H9 (cell line): ENCODE measurements around the gene TANGO6. TPM values are rescaled to one million over a fixed set of nuclear protein-coding genes. Genes with fewer than 3 reads are reported as not detected.
A peak's percentile ranks its signal among the peaks of the same experiment; 100 is the strongest.

Experiments
- DNase-seq: peaks from one replicate; pipeline ENCODE4 v3.0.0-alpha.2; 2017
- H2AFZ ChIP-seq: one replicate; pipeline ENCODE4 v1.6.1; 2013; ENCODE audit warnings: mild to moderate bottlenecking, low read length, control low read depth, moderate library complexity
- H2AK5ac ChIP-seq: 2 replicates; pipeline ENCODE4 v1.6.1; 2013; ENCODE audit warnings: low read length, control low read depth, mixed read lengths; ENCODE audit not compliant: insufficient read length
- H2BK120ac ChIP-seq: one replicate; pipeline ENCODE4 v1.6.1; 2013; ENCODE audit warnings: low read depth, mild to moderate bottlenecking, low read length, control low read depth, inconsistent platforms; ENCODE audit not compliant: poor library complexity, severe bottlenecking
- H2BK12ac ChIP-seq: 2 replicates; pipeline ENCODE4 v1.6.1; 2013; ENCODE audit warnings: low read length, control low read depth, mixed read lengths, low read depth; ENCODE audit not compliant: insufficient read length
- H2BK15ac ChIP-seq: 2 replicates; pipeline ENCODE4 v1.6.1; 2013; ENCODE audit warnings: low read depth, low read length, control low read depth
- H2BK20ac ChIP-seq: one replicate; pipeline ENCODE4 v1.6.1; 2013; ENCODE audit warnings: low read depth, mild to moderate bottlenecking, low read length, control low read depth, inconsistent platforms; ENCODE audit not compliant: poor library complexity, severe bottlenecking
- H2BK5ac ChIP-seq: 2 replicates; pipeline ENCODE4 v1.6.1; 2013; ENCODE audit warnings: low read length, control low read depth, mixed read lengths; ENCODE audit not compliant: insufficient read length
- H3K14ac ChIP-seq: 2 replicates; pipeline ENCODE4 v1.6.1; 2013; ENCODE audit warnings: low read length, control low read depth; ENCODE audit not compliant: insufficient read depth
- H3K18ac ChIP-seq: 2 replicates; pipeline ENCODE4 v1.6.1; 2013; ENCODE audit warnings: low read depth, mild to moderate bottlenecking, mixed read lengths, low read length, control low read depth; ENCODE audit not compliant: insufficient read length
- H3K23ac ChIP-seq: 2 replicates; pipeline ENCODE4 v1.6.1; 2013; ENCODE audit warnings: low read length, control low read depth, mixed read lengths, low read depth; ENCODE audit not compliant: insufficient read length
- H3K23me2 ChIP-seq: 2 replicates; pipeline ENCODE4 v1.6.1; 2013; ENCODE audit warnings: low read depth, mild to moderate bottlenecking, mixed read lengths, low read length, control low read depth; ENCODE audit not compliant: insufficient read length, poor library complexity, severe bottlenecking
- H3K27ac ChIP-seq: 2 replicates; pipeline ENCODE4 v1.5.1; 2013; ENCODE audit warnings: low read length, control low read depth, mixed read lengths, low read depth; ENCODE audit not compliant: insufficient read length
- H3K27me3 ChIP-seq: 2 replicates; pipeline ENCODE4 v1.6.1; 2013; ENCODE audit warnings: low read length, control low read depth, inconsistent platforms; ENCODE audit not compliant: insufficient read depth
- H3K4ac ChIP-seq: 2 replicates; pipeline ENCODE4 v1.6.1; 2013; ENCODE audit warnings: low read depth, mild to moderate bottlenecking, control low read depth, inconsistent platforms, low read length, moderate library complexity
- H3K4me1 ChIP-seq: 2 replicates; pipeline ENCODE4 v1.6.1; 2013; ENCODE audit warnings: low read length, control low read depth, inconsistent platforms; ENCODE audit not compliant: insufficient read depth
- H3K4me2 ChIP-seq: 2 replicates; pipeline ENCODE4 v1.6.1; 2013; ENCODE audit warnings: low read length, control low read depth, mixed read lengths; ENCODE audit not compliant: insufficient read length, insufficient read depth
- H3K56ac ChIP-seq: 2 replicates; pipeline ENCODE4 v1.6.1; 2013; ENCODE audit warnings: low read depth, mild to moderate bottlenecking, mixed read lengths, low read length, control low read depth; ENCODE audit not compliant: insufficient read length
- H3K79me1 ChIP-seq: 2 replicates; pipeline ENCODE4 v1.6.1; 2013; ENCODE audit warnings: low read depth, mild to moderate bottlenecking, moderate library complexity, low read length, control low read depth, inconsistent platforms; ENCODE audit not compliant: insufficient read depth, poor library complexity, severe bottlenecking
- H3K79me2 ChIP-seq: 2 replicates; pipeline ENCODE4 v1.6.1; 2013; ENCODE audit warnings: low read length, control low read depth, inconsistent platforms; ENCODE audit not compliant: insufficient read depth
- H3K9ac ChIP-seq: 2 replicates; pipeline ENCODE4 v1.6.1; 2013; ENCODE audit warnings: low read length, control low read depth, mixed read lengths; ENCODE audit not compliant: insufficient read length; ENCODE audit errors: extremely low read depth
- H3K9me3 ChIP-seq: one replicate; pipeline ENCODE4 v1.6.1; 2013; ENCODE audit warnings: low read depth, low read length, inconsistent platforms; ENCODE audit not compliant: control insufficient read depth
- H3T11ph ChIP-seq: one replicate; pipeline ENCODE4 v1.6.1; 2013; ENCODE audit warnings: mild to moderate bottlenecking, low read length, control low read depth, inconsistent platforms
- H4K20me1 ChIP-seq: one replicate; pipeline ENCODE4 v1.6.1; 2013; ENCODE audit not compliant: control insufficient read depth, insufficient read length, insufficient read depth
- H4K5ac ChIP-seq: 2 replicates; pipeline ENCODE4 v1.6.1; 2013; ENCODE audit warnings: low read depth, mild to moderate bottlenecking, mixed read lengths, low read length, control low read depth; ENCODE audit not compliant: insufficient read length
- H4K8ac ChIP-seq: replicated peaks from 2 replicates; pipeline ENCODE4 v1.6.1; 2013; ENCODE audit warnings: low read length, control low read depth, mixed read lengths, low read depth; ENCODE audit not compliant: insufficient read length
- H4K91ac ChIP-seq: 2 replicates; pipeline ENCODE4 v1.6.1; 2013; ENCODE audit warnings: low read depth, mild to moderate bottlenecking, moderate library complexity, mixed read lengths, low read length, control low read depth; ENCODE audit not compliant: insufficient read length
- H3K27ac Mint-ChIP-seq, 3 experiments: 2 replicates in 2 of 3; 3 replicates in 1 of 3; pipeline ENCODE4 v1.8.0; 2020 to 2021; ENCODE audit warnings: mixed read lengths in 3 of 3, mild to moderate bottlenecking in 1 of 3, moderate library complexity in 1 of 3
- H3K27me3 Mint-ChIP-seq: 2 replicates; pipeline ENCODE4 v1.8.0; 2021; ENCODE audit warnings: low read depth, mild to moderate bottlenecking, moderate library complexity, mixed read lengths
- H3K36me3 Mint-ChIP-seq, 3 experiments: 2 replicates in 2 of 3; 3 replicates in 1 of 3; pipeline ENCODE4 v1.8.0; 2020 to 2021; ENCODE audit warnings: low read depth in 3 of 3, mixed read lengths in 3 of 3; ENCODE audit not compliant: insufficient read depth in 1 of 3
- H3K4me1 Mint-ChIP-seq, 2 experiments: 2 replicates each; pipeline ENCODE4 v1.8.0; 2020; ENCODE audit warnings: mixed read lengths in 2 of 2
- H3K4me3 Mint-ChIP-seq, 2 experiments: 2 replicates in 1 of 2; 3 replicates in 1 of 2; pipeline ENCODE4 v1.8.0; 2020 to 2021; ENCODE audit warnings: mild to moderate bottlenecking in 2 of 2, mixed read lengths in 2 of 2, moderate library complexity in 1 of 2
- H3K9me3 Mint-ChIP-seq, 2 experiments: 2 replicates in 1 of 2; 3 replicates in 1 of 2; pipeline ENCODE4 v1.8.0; 2020; ENCODE audit warnings: mild to moderate bottlenecking in 2 of 2, mixed read lengths in 2 of 2, moderate library complexity in 1 of 2
- WGBS: extraction: QIAGEN DNeasy Blood & Tissue Kit; methylation state at CpG from one replicate; pipeline ENCODE4 v1.1.7; 2013; ENCODE audit warnings: missing lambda C conversion rate, low lambda C conversion rate, mixed read lengths; ENCODE audit not compliant: insufficient read length; ENCODE audit errors: extremely low coverage; 5-methylcytosine and 5-hydroxymethylcytosine counted together
- total RNA-seq: library from RNA; stranded (reverse); gene quantifications from 2 replicates; pipeline ENCODE4 v1.2.1, GENCODE V29; 2021
- TF ChIP-seq, protein P1 (sequence below): fragments of 200-600 bp; sonication (generic); conservative IDR thresholded peaks from 3 replicates; pipeline ENCODE4 v1.8.0; 2021; ENCODE audit warnings: antibody characterized with exemption, mild to moderate bottlenecking

Gene TANGO6
- total RNA-seq, 1 experiment from 2014 or later: 12.0 TPM

DNA sequence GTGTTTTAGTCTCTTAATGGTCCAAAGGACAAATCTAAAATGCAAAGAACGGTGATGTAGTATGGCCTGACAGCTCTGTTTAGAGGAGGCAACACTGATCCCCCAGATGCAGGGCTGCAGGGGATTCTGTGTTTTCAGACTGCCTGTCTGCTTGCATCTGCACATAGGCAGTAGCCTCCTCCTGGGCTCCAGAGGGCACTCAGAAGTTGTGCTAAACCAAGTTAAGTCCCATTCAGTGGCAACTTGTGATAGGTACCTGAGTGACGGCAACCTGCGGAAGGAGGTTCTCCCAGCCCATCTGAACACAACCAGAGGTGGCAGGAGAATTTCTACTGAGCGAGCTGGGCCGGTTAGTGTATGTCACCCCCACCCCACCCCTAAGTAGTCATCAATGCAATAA is 272.0 kb downstream of the TANGO6 start:
- no peak overlapping the region for H3K9ac ChIP-seq
- H3K9me3 Mint-ChIP-seq: no peaks in the 10 kb centered on the region; a peak in 2 of 5 replicates
- H3K14ac ChIP-seq: no peak overlapping the region
- H3K27me3 Mint-ChIP-seq: no peaks in the 10 kb centered on the region
- TF ChIP-seq, protein P1, sequence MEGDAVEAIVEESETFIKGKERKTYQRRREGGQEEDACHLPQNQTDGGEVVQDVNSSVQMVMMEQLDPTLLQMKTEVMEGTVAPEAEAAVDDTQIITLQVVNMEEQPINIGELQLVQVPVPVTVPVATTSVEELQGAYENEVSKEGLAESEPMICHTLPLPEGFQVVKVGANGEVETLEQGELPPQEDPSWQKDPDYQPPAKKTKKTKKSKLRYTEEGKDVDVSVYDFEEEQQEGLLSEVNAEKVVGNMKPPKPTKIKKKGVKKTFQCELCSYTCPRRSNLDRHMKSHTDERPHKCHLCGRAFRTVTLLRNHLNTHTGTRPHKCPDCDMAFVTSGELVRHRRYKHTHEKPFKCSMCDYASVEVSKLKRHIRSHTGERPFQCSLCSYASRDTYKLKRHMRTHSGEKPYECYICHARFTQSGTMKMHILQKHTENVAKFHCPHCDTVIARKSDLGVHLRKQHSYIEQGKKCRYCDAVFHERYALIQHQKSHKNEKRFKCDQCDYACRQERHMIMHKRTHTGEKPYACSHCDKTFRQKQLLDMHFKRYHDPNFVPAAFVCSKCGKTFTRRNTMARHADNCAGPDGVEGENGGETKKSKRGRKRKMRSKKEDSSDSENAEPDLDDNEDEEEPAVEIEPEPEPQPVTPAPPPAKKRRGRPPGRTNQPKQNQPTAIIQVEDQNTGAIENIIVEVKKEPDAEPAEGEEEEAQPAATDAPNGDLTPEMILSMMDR: no peak
- peak overlapping the region in 1 of 3 experiments; percentile 77; a peak in 1 of 7 replicates for H3K27ac Mint-ChIP-seq
- no peak overlapping the region for H3T11ph ChIP-seq
- H2AK5ac ChIP-seq: no peak overlapping the region
- H3K79me2 ChIP-seq: no peaks in the 10 kb centered on the region; the same call in 1 of the 2 replicates
- peaks cover 3 to 15% of the 10 kb centered on the region in 2 experiments; a peak in 2 of 4 replicates for H3K4me1 Mint-ChIP-seq
- no peak overlapping the region for H3K18ac ChIP-seq
- H2AFZ ChIP-seq: no peak overlapping the region
- no peaks in the 10 kb centered on the region for H3K9me3 ChIP-seq
- no peaks in the 10 kb centered on the region for H3K79me1 ChIP-seq
- no peak overlapping the region for H4K5ac ChIP-seq
- DNase-seq: no peak
- no peak overlapping the region for H3K27ac ChIP-seq
- H3K4me1 ChIP-seq: no peaks in the 10 kb centered on the region
- peaks cover 83 to 97% (median 87%) of the 10 kb centered on the region in 3 experiments for H3K36me3 Mint-ChIP-seq
- WGBS: no CpG with 5 or more reads among the region's 5 CpGs
- H2BK5ac ChIP-seq: no peak overlapping the region
- H2BK120ac ChIP-seq: no peak overlapping the region
- no peak overlapping the region for H2BK20ac ChIP-seq
- no peak overlapping the region for H2BK15ac ChIP-seq
- no peaks in the 10 kb centered on the region for H3K23me2 ChIP-seq
- H3K4me2 ChIP-seq: no peak overlapping the region
- H3K27me3 ChIP-seq: no peaks in the 10 kb centered on the region
- no peak overlapping the region for H3K23ac ChIP-seq
- no peak overlapping the region for H3K4ac ChIP-seq
- H4K8ac ChIP-seq: no peak overlapping the region
- no peak overlapping the region for H3K56ac ChIP-seq
- H4K20me1 ChIP-seq: no peaks in the 10 kb centered on the region
- no peak overlapping the region for H2BK12ac ChIP-seq
- H3K4me3 Mint-ChIP-seq: no peak overlapping the region
- H4K91ac ChIP-seq: no peak overlapping the region
